DMS153 treated with DMSO at 0.1 percent for 48 hours (cell line): ENCODE data around the gene PTPA.

Experiments used
- DNase-seq: peaks from one replicate; lab custom pipeline; 2025; ENCODE audit not compliant: unreplicated experiment; lab: John Stamatoyannopoulos, UW

The PTPA gene

DNA sequence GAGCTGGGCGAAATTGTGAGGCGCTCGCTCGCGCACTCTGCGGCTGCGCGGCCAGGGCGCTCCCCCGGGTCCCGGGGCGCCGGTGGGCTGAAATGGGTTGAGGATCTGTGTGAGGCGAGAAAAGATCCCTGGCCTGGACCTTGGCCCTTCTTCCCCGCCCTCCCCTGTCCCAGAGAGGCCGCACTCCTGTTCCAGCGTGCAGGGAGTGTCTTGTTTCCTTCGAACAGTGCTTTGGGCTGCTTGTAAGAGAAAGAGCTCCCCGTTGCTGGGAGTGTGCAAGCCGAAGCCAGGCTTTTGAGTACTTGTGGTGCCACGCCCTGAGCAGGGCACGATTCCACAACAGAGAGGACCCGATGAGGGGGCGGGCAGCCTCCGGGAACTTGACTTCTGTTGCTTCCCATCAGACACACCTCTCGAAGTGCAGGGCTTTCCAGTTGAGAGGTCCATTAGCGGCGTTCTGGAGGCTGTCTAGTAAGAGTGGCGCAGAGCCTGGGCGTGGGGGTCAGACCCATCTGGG is 29.8 kb upstream of the PTPA start:
- DNase-seq: no peak

DNA sequence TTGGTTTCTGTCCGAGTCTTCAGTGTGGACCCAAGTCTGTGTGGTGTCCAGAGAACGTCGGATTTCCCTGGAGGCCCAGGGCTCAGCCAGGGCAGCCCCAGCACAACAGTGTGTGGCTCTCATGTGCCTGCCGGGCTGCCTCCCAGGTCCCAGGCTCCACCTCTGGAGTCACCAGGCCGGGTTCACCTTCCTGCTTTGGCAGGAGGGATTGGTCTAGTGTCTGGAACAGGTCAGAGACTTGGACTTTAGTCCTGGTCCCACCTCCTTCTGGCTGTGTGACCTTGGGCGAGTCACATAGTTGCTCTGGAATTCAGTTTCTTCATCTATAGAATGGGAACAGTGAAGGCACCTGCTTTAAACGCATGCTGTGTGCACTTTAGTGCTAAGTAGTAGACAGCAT is 27.1 kb upstream of the PTPA start:
- no peak for DNase-seq

DNA sequence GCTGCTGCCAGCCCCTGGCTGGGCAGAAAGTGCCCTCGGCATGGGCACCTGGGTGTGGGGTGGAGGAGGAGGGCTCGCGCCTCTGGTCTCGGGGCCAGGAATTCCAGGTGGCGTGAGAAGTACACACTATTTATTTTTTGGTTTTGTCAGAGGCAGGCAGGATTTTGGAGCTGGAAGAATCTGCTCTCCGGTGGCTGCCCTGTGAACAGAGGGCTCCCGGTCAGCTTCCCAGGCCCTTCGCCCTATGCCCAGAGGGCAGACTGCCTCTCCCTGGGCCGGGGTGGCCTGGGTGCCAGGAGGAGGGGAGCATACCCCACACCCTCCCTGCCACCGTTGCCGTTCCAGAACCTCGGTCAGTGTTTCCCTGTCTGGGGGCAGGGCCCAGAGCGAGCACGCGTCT is 22.0 kb upstream of the PTPA start:
- DNase-seq: no peak

DNA sequence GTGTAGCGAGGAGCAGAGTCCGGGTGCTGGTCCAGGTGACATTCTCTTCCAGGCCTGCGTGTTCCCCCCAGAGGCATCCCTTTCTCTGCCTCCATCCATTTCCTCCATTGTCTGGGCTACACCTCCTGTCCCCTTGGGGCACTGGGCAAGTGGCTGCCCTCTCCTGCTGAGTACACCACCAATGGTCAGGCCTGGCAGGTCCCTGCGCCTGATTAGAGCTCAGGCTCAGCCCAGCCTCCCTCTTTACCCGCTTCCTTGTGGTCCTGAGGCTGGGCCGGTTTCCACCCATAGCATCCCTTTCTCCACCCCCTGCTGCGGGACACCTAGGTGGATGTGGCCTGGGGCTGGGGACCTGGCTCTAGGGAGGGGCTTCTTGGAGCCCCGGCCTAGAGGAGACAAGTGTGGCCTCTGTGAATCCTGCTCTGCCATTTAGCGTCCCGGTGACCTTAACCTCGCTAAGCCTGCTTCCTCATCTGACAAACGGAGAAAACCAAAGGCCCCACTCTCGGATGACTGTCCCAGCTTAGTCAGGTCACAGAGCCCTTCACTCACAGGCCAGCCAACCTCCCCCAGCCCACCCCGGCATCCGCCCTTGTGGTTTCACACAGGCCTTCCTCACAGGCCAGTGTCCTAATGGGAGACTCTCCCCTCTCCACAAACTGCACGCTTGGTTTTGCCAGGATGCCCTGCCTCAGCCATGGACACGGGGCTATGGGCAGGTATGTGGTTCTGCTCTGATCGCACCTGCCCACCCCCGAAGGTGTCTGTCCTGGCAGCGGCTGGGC is 17.4 kb upstream of the PTPA start:
- DNase-seq: no peak

DNA sequence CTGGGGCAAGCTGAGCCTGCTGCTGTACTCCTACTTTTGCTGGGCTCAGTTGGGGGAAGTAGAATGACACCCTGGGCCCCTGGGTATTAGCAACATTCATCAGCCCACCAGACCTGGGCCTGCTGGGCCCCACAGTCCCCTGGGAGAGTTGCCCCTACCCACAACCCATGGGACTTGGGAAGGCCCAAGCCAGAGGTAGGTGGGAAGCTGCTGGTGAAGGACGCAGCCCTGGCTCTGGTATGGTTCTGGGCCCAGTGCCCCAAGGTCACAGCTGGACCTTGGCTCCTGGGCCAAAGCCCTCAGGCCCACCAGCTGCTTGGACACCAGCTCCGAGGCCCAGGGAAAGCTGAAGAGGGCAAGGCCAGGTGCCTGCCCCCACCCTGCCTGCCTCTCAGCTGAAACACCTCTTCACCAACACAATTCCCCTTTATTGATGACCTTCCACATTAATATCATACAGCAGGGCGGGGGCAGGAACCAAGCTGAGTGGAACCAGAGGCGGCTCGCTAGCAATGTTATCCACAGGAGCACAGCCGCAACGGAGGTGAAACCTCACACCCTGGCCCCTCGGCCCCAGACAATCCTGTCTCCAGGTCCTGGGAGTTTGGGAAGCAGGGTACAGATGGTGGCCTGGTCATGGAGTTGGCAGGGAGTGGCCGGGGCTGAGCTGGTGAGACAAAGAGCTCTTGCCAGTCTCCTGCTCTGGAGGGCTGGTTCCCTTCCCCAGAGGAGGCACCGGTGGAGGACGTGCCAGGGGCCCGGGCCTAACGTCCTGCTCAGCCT is 16.6 kb upstream of the PTPA start:
- no peak for DNase-seq

DNA sequence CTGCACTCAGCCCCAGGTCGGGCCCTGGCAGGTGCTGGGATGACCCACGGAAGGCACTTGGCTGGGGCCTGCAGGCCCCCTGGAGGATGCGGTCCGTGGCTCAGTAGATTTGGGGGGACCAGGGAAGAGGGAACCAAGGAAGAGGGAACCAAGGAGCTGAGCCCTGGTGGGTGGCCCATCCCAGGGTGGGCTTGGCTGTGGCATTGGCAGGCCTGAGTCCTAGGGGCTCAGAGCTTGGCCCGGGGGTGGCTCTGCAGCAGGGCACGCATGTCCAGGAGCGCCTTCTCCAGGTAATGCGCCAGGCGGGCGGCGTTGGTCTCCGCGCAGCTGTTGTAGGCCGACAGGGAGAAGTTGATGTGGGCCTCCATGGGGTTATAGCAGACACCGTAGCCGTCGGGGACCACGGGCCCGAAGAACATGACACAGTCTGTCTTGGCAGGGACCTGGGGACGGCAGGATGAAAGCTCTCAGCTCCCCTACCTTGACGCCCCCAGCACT is 16.0 kb upstream of the PTPA start:
- DNase-seq: no peak

DNA sequence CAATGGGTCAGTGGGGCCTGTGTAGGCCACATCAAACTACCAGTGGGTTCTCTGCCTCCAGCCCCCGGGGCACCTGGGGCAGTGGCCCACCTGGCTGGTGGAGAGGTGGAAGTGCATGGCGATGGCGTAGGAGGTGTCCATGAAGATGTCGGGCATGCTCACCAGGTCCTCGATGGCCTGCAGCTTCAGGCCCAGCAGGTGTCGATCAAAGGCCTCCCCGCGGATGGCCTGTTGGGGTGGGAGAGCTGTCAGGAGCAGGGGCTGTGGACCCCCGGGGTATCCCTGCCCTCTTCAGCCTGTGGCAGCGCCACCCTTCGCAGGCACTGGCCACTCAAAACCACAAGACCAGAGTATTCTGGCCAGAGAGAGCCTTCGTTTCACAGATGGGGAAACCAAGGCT is 15.3 kb upstream of the PTPA start:
- DNase-seq: no peak

DNA sequence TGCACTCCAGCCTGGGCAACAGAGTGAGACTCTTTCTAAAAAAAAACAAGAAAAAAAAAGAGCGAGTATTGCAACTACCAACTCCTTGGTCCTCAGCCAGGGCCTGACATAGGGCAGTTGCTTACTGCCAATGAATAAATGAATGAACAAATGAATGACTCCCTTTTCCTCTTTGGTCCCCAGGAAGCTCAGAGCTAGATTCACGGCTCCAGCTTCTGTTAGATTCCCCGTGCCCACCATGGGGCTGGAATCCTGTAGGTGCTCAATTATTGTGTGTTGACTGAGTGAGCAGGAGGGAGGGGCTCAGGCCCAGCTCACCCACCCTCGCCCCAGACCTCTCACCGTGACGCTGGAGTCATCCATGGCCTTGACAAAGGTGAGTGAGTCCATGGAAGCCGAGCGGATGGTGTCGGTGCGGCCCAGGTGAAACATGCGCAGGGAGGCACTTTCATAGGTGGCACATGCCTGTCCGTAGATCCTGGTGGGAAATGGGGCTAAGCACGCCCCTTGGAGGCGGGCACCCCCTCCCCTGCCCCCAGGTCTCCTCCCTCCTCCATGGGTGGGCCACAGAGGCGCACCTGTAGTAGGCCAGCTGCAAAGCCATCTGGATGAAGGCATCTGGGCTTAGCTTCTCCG is 13.4 kb upstream of the PTPA start:
- DNase-seq: no peak

DNA sequence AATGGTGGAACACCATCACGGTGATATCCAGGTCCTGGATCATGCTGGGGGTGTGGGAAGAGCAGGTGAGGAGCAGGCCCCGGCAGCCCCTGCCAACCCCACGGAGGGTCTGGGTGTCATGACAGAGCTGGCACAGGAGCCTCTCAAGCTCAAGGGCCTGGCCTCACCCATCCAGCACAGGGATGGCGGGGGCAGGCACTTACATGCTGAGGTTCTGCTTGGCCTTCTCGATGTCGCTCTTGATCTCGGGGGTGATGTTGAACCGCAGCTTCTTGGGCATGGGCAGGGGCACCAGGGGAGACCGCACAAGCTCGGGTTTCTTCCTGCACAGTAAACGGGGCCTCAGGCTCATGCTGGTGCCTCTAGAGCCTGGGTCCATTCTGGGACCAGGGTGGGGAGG is 12.9 kb upstream of the PTPA start:
- DNase-seq: no peak

DNA sequence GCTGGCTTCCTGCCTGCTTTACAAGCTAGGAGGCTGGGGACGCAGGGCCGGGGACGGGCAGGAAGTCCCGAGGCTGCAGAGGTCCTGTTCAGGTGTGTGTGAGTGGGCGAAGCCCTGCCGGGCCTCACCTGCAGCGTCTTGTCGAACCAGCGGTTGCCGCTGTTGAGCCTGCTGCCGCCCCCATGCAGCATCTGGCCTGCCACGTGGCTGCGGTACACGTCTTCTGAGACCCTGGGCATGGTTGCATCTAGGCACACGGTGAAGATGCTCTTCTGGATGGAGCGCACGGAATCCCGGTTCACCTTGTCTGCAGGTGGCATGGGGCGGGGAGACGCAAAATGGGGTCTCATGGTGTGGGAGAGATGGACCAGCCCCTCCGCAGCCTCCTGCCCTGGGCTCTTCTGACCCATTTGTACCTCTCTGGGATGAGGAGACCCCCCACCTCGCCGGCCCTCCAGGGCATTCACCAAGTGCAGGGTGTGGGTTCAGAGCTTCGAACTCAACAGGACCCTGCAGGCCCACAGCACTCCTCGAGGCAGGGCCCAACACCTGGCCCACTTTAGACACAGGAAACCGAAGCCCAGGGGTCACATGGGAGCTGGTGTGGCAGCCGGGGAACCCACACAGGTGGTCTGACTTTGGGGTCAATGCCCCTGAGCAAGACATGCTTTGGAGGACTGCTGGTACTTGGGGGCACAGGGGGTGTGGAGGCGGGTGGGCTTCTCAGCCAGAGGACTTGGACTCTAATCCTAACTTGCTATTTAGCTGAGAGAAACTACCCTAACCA is 10.6 kb upstream of the PTPA start:
- no peak for DNase-seq

DNA sequence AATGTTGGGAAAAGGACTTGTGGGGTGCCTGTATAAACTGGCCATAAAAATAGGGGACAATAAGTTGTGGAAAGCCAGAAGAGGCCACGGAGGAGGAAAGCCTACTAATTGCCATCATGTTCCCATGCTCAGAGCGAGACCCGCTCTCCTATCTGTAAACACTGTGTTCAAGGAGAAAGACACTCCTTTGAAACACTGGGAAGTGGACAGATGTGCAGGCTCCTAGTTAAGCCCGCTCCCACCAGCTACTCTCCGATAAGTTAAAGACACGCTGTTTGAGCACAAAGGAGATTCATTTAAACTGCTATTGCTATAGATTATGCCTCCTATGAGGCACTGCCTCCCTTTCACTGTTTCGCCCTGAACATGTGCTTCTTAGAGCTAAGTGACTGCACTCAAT is 9.9 kb upstream of the PTPA start:
- DNase-seq: no peak

DNA sequence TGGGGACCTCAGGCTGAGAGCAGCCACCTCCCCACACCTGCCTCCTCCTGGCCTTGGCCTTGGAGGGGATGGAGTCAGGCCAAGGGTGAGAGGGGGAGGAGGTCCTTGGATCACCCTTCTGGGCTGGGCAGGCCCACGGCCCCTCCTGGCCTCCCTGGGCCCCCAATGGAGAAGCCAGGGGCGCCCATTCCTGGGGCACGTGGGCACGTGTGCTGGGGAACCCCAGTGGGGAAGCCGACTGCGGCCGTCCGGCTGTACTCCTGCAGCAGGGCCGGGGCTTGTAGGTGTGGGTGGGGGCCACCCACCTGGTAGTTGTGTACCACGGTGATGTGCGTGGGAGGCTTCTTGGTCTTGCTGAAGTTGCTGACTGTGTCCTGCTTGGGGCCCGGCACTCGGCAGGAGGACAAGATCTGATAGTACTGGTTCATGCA is 9.1 kb upstream of the PTPA start:
- no peak for DNase-seq

DNA sequence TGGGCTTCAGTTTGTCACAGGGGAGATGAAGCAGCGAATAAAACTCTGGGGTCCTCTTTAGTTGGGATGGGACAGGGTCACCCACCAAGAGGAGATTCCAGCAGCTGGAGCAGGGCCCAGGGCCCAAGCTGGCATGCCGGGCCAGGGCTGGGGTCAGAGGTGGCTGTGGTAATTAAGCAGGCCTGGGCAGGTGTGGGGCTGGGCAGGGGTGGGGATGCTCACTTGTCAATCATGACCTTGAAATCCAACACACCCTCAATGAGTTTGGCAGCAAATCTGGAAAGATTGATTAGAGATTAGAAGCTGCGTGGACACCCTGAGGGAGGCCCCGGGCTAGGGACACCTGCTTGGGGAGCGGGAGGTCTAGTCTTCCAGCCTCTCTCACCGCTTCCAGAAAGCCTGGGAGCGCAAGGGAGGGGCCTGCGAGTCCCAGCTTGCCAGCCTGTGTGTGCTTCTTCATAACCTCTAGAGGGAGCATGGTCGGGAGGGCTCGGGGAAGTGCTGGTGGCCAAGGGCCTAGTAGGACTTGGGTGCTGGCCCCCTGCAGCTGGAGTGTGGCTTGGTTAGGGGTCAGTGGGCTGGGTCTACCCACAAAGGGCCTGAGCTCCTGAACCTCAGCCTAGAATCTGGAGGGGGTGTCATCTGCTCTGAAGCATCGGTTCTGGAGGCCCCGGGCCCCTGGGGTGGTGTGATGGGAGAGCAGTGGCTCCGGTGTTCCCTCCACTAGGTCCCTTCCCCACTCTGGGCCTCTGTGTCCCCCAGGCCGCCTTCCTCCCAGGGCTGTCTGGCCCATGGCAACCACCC is 8.2 kb upstream of the PTPA start:
- peak; percentile 47 for DNase-seq

DNA sequence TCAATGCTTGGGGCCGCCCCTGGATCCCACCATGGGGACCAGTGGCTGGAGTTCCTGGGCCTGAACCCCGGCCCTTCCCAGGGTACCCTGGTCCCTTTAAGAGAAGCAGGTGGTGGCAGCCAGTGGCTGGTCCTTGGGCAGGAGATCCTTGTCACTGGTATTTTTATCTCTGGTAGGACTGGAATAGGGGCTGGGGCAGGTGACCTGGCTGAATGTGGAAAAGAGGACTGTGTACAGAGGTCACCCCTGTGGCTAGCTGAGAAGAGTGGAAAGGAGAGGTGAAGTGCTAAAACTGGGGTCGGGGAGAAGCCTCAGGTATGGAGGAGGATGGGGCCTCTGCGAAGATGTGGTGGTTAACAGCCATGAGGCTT is 7.6 kb upstream of the PTPA start:
- DNase-seq: no peak

DNA sequence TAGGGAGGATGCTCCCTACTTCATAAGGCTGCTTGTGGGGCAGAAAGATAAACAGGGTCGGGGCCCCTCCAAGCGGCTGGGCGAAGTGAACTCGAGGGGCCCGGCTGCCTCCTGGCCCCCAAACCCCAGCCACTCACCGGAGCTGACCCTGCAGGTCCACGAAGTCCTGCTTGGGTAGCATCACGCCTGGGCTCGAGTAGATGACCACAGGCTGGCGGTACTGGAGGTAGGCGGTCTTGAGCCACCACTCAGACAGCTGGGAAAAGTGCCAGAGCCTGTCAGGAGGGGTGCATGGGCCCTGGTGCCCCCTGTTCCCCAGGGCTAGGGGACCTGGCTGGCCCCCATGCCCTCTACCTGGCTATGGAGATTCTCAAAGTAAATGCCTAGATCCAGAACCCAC is 7.2 kb upstream of the PTPA start:
- no peak for DNase-seq

DNA sequence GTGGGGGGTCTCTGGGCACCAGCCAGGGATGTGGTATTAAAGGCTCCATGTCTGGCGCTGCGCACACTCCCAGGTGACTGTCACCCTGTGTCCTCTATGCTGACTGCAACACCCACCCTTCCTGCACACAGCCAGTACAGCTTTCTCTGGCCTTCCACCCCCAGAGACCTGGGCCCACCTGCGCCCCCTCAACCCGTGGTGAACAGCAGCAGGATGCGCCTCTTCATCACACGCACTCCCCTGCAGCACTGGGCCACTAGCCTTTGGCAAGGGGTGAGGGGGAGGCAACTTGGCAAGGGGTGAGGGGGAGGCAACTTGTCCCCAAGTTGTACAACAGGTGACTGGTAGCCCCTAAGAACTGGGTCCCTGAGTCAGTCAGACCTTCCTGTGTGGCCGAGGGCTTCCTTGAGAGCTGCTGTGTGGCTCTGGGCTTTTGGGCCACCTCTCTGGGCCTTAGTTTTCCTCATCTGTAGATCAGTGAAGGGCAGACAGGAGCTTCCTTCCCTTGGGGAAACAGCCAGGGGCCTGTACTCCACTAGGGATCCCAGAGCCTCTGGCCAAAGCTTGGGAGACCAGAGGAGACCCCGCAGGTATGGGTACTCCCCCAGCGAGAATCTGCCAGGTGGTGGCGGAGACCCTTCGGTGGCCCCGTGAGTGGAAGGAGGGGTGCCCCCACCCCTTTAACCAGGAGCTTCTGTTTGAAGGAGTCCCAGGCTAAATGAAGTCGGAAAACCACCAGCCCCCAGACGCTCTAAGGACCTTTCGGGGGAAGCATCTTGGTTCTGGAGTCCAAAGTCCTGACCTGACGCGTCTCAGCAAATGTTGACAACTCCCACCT is 5.1 kb upstream of the PTPA start:
- no peak for DNase-seq

DNA sequence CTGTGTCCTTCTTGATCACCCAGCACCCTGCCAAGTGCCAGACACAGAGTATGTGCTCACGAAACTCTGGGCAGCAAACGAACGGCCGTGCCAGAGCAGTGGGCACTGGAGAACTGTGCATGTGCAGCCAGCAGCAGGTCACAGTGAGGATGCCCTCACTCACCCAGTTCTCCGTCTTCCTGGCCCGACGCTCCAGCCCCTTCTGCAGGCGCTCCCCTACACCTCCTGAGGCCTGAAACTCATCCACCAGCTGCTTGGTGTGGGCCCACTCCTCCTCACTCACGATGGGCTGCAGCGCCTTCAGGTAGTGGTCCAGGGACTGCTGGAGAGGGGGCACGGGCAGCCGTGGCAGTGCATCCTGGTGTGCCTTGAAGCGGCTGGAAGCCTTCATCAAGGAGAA is 3.6 kb upstream of the PTPA start:
- no peak for DNase-seq

DNA sequence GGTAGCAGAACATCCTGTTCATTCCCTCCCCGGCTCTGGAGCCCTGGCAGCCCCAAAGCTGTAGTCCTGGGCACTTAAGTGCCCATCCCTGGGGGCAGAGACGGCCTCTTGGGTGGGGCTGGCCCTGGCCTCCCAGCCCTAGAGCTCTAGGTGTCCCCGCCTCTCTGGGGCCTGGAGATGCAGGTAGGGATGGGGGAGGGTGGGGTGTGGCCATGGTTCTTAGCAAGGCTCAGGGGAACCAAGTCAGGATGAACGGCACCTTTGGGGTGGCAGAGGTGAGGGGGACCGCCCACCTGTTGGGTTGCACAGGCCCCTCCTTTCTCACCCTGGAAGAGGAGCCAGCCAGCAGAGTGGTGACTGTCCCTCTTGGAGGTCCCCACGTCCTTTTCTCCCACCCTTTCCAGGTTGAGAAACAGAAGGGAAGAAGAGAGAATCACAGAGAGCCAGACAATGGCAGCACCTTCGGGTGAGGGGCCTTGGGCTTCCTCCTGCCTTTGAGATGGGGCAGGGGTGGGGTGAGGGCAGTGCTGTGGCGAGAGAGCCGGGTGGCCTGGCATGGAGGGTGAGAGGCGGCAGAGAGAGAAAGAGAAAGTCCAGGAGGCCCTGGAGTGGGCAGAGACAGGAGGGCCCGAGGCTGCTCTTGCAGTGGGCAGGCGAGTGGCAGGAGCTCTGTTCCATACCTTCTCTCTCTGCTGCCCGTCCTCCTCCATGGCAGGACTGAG is 3.0 kb upstream of the PTPA start:
- DNase-seq: no peak
